ENCODE results near the gene SLAMF1. TPM values are rescaled to one million over a fixed set of nuclear protein-coding genes. Genes with fewer than 3 reads are reported as not detected.

SLAMF1 gene
- total RNA-seq, 1 donor from 2014 or later = not detected

- no peak for TF ChIP-seq EZH2 (IDR thresholded peaks at IDR 0.05)
- no peak for TF ChIP-seq CTCF (IDR thresholded peaks at IDR 0.05)
- TF ChIP-seq EZH2phosphoT487 (IDR thresholded peaks at IDR 0.05) = no peak
- no peaks in the 10 kb centered on the region for H3K36me3 ChIP-seq
- no peaks in the 10 kb centered on the region for H3K79me2 ChIP-seq (ENCODE audit: low read depth)
- DNase-seq (ENCODE audit: low spot score) = no peak
- Mint-ChIP-seq H3K27me3 (ENCODE audit: insufficient read depth, low read depth) (peaks cover 3% of the 10 kb centered on the region), H3K4me3 (no peak overlapping the region), H3K27ac (no peak overlapping the region), H3K9me3 (no peaks in the 10 kb centered on the region), H3K4me1 (peaks cover 2% of the 10 kb centered on the region), H3K36me3 (no peaks in the 10 kb centered on the region)
- H3K4me2 ChIP-seq = no peak overlapping the region
- no peaks in the 10 kb centered on the region for H3F3A ChIP-seq (ENCODE audit: low read depth)
- H3K9me3 ChIP-seq (ENCODE audit: low read depth) = no peaks in the 10 kb centered on the region
- H2AFZ ChIP-seq (replicated peaks) = no peak overlapping the region
- no peaks in the 10 kb centered on the region for H4K20me1 ChIP-seq (ENCODE audit: low read depth)
- no peak overlapping the region for H3K27ac ChIP-seq
- no peak overlapping the region for H3K9ac ChIP-seq
- no peak overlapping the region for H3K4me3 ChIP-seq
- no peaks in the 10 kb centered on the region for H3K4me1 ChIP-seq
- H3K27me3 ChIP-seq = no peaks in the 10 kb centered on the region
These were observed 36.4 kb upstream of the SLAMF1 start for GRCh38 chr1:160682983-160683865.

GRCh38 chr1:160681891-160682140 lies 35.0 kb upstream of the SLAMF1 start:
- Histone ChIP-seq H2AFZ (replicated peaks) (no peak overlapping the region), H4K20me1 (ENCODE audit: low read depth) (no peaks in the 10 kb centered on the region), H3K4me2 (no peak overlapping the region), H3K9me3 (ENCODE audit: low read depth) (no peaks in the 10 kb centered on the region), H3K79me2 (ENCODE audit: low read depth) (no peaks in the 10 kb centered on the region), H3K27ac (no peak overlapping the region), H3K4me3 (no peak overlapping the region), H3K27me3 (no peaks in the 10 kb centered on the region), H3K4me1 (no peaks in the 10 kb centered on the region), H3K9ac (no peak overlapping the region), H3K36me3 (no peaks in the 10 kb centered on the region), H3F3A (ENCODE audit: low read depth) (no peaks in the 10 kb centered on the region)
- H3K36me3 Mint-ChIP-seq = no peaks in the 10 kb centered on the region
- peaks cover 3% of the 10 kb centered on the region for H3K27me3 Mint-ChIP-seq (ENCODE audit: insufficient read depth, low read depth)
- TF ChIP-seq EZH2 (IDR thresholded peaks at IDR 0.05) (no peak), CTCF (IDR thresholded peaks at IDR 0.05) (no peak)
- peaks cover 2% of the 10 kb centered on the region for H3K4me1 Mint-ChIP-seq
- no peak overlapping the region for H3K27ac Mint-ChIP-seq
- no peak overlapping the region for H3K4me3 Mint-ChIP-seq
- DNase-seq (ENCODE audit: low spot score) = no peak
- no peaks in the 10 kb centered on the region for H3K9me3 Mint-ChIP-seq

DNA sequence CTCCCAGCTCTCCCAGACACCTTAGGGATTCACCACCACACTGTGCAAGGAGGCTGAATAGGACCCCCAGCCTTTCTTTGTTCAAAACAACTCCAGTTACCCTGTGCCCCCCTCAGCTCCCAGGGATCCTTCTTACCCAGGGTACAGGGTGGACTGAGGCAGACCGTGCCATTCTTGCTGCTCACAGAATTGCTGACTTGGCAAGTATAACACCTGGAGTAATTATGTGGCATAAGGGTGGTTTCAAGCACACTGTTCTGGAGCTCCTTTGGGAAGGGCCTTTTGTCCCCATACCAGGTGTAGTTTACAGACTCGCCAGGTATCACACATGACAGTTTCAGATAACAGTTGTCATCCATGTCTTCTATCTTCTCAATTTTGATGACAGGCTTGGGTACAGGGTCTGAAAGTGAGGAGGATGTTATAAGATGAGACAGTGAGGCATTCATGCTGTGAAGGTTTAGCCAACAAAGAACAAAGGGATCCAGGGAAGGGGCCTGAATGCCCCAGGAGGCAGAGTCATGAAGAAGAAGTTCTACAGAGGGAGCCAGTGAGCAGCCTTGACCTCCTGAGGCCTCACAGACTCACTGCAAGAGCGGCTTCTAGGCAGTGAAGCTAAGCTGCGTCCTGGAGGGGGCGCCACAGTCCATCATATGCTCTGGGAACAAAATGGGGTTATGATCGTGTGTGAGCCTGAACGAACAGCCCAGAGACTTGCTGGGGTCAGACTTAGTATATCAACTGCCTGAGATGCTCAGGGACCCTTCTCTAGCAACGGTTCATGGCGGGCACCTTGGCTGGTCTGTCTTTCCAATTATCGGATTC lies 34.4 kb upstream of the SLAMF1 start:
- Histone ChIP-seq H3K9ac (no peak overlapping the region), H3K4me1 (no peaks in the 10 kb centered on the region), H3K27ac (no peak overlapping the region), H3K36me3 (no peaks in the 10 kb centered on the region), H3K79me2 (ENCODE audit: low read depth) (no peaks in the 10 kb centered on the region), H3K9me3 (ENCODE audit: low read depth) (no peaks in the 10 kb centered on the region), H3K27me3 (no peaks in the 10 kb centered on the region), H2AFZ (replicated peaks) (no peak overlapping the region), H3K4me2 (no peak overlapping the region), H3K4me3 (no peak overlapping the region), H4K20me1 (ENCODE audit: low read depth) (no peaks in the 10 kb centered on the region), H3F3A (ENCODE audit: low read depth) (no peaks in the 10 kb centered on the region)
- Mint-ChIP-seq H3K4me1 (peaks cover 2% of the 10 kb centered on the region), H3K36me3 (no peaks in the 10 kb centered on the region), H3K9me3 (no peaks in the 10 kb centered on the region), H3K4me3 (no peak overlapping the region), H3K27me3 (ENCODE audit: insufficient read depth, low read depth) (peaks cover 3% of the 10 kb centered on the region), H3K27ac (no peak overlapping the region)
- peak; percentile 93 for DNase-seq (ENCODE audit: low spot score)
- TF ChIP-seq CTCF (IDR thresholded peaks at IDR 0.05) = peak; percentile 97
- TF ChIP-seq EZH2phosphoT487 (IDR thresholded peaks at IDR 0.05) = no peak
